Ectodermal cell (in vitro differentiated cells): Measurements from ENCODE around the gene KLHL25.

ENCODE experiments used
- H3K27ac ChIP-seq: 2 replicates; pipeline ENCODE4 v1.7.0; 2013; ENCODE audit warnings: mild to moderate bottlenecking, low read depth, low read length; ENCODE audit not compliant: insufficient read depth, poor library complexity, severe bottlenecking
- H3K27me3 ChIP-seq: 2 replicates; pipeline ENCODE4 v1.7.0; 2013; ENCODE audit warnings: mild to moderate bottlenecking, low read length; ENCODE audit not compliant: insufficient read depth, control insufficient read depth, poor library complexity, severe bottlenecking
- H3K36me3 ChIP-seq: one replicate; pipeline ENCODE4 v1.7.0; 2013; ENCODE audit warnings: low read length; ENCODE audit not compliant: control insufficient read depth, insufficient read depth
- H3K4me1 ChIP-seq: one replicate; pipeline ENCODE4 v1.7.0; 2013; ENCODE audit warnings: low read length; ENCODE audit not compliant: control insufficient read depth, insufficient read depth
- H3K4me3 ChIP-seq: 2 replicates; pipeline ENCODE4 v1.7.0; 2013; ENCODE audit warnings: low read depth, low read length, control low read depth; ENCODE audit not compliant: insufficient read depth
- H3K9me3 ChIP-seq: 2 replicates; pipeline ENCODE4 v1.7.0; 2013; ENCODE audit warnings: mild to moderate bottlenecking, low read length, moderate library complexity; ENCODE audit not compliant: control insufficient read depth
- WGBS, 2 experiments: methylation state at CpG; one replicate each; pipeline ENCODE4 v1.1.7; 2013; ENCODE audit warnings: missing lambda C conversion rate in 2 of 2; 5-methylcytosine and 5-hydroxymethylcytosine counted together

The KLHL25 gene

GRCh38 chr15:85759376-85759775, 35.3 kb downstream of the KLHL25 start:
- Histone ChIP-seq H3K4me1 (peaks cover 12% of the 10 kb centered on the region), H3K4me3 (no peak overlapping the region), H3K9me3 (no peaks in the 10 kb centered on the region), H3K36me3 (peaks cover 9% of the 10 kb centered on the region), H3K27ac (no peak overlapping the region), H3K27me3 (no peaks in the 10 kb centered on the region)
- WGBS, 2 experiments = 95% methylated on average over 13 of the region's 13 CpGs

GRCh38 chr15:85758655-85758978, 36.1 kb downstream of the KLHL25 start:
- 95 to 96% methylated on average over 21 of the region's 21 CpGs for WGBS, 2 experiments
- H3K4me3 ChIP-seq = no peak overlapping the region
- H3K9me3 ChIP-seq = no peaks in the 10 kb centered on the region
- H3K36me3 ChIP-seq = peaks cover 9% of the 10 kb centered on the region
- no peak overlapping the region for H3K27ac ChIP-seq
- no peaks in the 10 kb centered on the region for H3K27me3 ChIP-seq
- H3K4me1 ChIP-seq = peaks cover 8% of the 10 kb centered on the region

GRCh38 chr15:85757939-85758654, 36.6 kb downstream of the KLHL25 start:
- Histone ChIP-seq H3K4me3 (no peak overlapping the region), H3K9me3 (no peaks in the 10 kb centered on the region), H3K36me3 (peaks cover 9% of the 10 kb centered on the region), H3K27me3 (no peaks in the 10 kb centered on the region), H3K4me1 (peaks cover 8% of the 10 kb centered on the region), H3K27ac (no peak overlapping the region)
- WGBS, 2 experiments = 91 to 93% methylated on average over 17 of the region's 17 CpGs

- Histone ChIP-seq H3K27me3 (no peaks in the 10 kb centered on the region), H3K36me3 (peaks cover 9% of the 10 kb centered on the region), H3K27ac (no peak overlapping the region), H3K4me3 (no peak overlapping the region), H3K9me3 (no peaks in the 10 kb centered on the region), H3K4me1 (peaks cover 15% of the 10 kb centered on the region)
- WGBS, 2 experiments = 93 to 94% methylated on average over 12 to 13 of the region's 13 CpGs
Observed at GRCh38 chr15:85757073-85757938, 37.4 kb downstream of the KLHL25 start.

GRCh38 chr15:85756411-85757072, 38.2 kb downstream of the KLHL25 start:
- H3K4me3 ChIP-seq = no peak overlapping the region
- 95 to 96% methylated on average over 9 of the region's 9 CpGs for WGBS, 2 experiments
- H3K4me1 ChIP-seq = peaks cover 22% of the 10 kb centered on the region
- no peaks in the 10 kb centered on the region for H3K27me3 ChIP-seq
- H3K9me3 ChIP-seq = no peaks in the 10 kb centered on the region
- H3K27ac ChIP-seq = no peak overlapping the region
- peaks cover 9% of the 10 kb centered on the region for H3K36me3 ChIP-seq

GRCh38 chr15:85755942-85756341, 38.8 kb downstream of the KLHL25 start:
- Histone ChIP-seq H3K36me3 (peaks cover 9% of the 10 kb centered on the region), H3K27me3 (no peaks in the 10 kb centered on the region), H3K4me1 (peaks cover 28% of the 10 kb centered on the region), H3K9me3 (no peaks in the 10 kb centered on the region), H3K4me3 (no peak overlapping the region), H3K27ac (no peak overlapping the region)
- WGBS, 2 experiments = 94 to 95% methylated on average over 4 of the region's 4 CpGs

- Histone ChIP-seq H3K9me3 (no peaks in the 10 kb centered on the region), H3K27me3 (no peaks in the 10 kb centered on the region), H3K36me3 (peaks cover 9% of the 10 kb centered on the region), H3K4me3 (no peak overlapping the region), H3K27ac (no peak overlapping the region), H3K4me1 (peaks cover 29% of the 10 kb centered on the region)
- 95 to 96% methylated on average over 11 of the region's 11 CpGs for WGBS, 2 experiments
Observed at GRCh38 chr15:85755471-85755870, 39.3 kb downstream of the KLHL25 start.

GRCh38 chr15:85754989-85755388, 39.7 kb downstream of the KLHL25 start:
- H3K27ac ChIP-seq = no peak overlapping the region
- no peak overlapping the region for H3K4me3 ChIP-seq
- H3K4me1 ChIP-seq = peaks cover 34% of the 10 kb centered on the region
- peaks cover 9% of the 10 kb centered on the region for H3K36me3 ChIP-seq
- no peaks in the 10 kb centered on the region for H3K27me3 ChIP-seq
- 91 to 93% methylated on average over 6 to 7 of the region's 7 CpGs for WGBS, 2 experiments
- no peaks in the 10 kb centered on the region for H3K9me3 ChIP-seq

GRCh38 chr15:85753791-85754452, 40.8 kb downstream of the KLHL25 start:
- H3K9me3 ChIP-seq = no peaks in the 10 kb centered on the region
- H3K27me3 ChIP-seq = no peaks in the 10 kb centered on the region
- H3K27ac ChIP-seq = no peak overlapping the region
- 92 to 94% methylated on average over 10 of the region's 10 CpGs for WGBS, 2 experiments
- peaks cover 6% of the 10 kb centered on the region for H3K36me3 ChIP-seq
- no peak overlapping the region for H3K4me3 ChIP-seq
- peaks cover 43% of the 10 kb centered on the region for H3K4me1 ChIP-seq

- 96 to 100% methylated on average over 1 of the region's 1 CpG for WGBS, 2 experiments
- Histone ChIP-seq H3K27me3 (no peaks in the 10 kb centered on the region), H3K4me1 (peaks cover 50% of the 10 kb centered on the region), H3K36me3 (peaks cover 3% of the 10 kb centered on the region), H3K4me3 (no peak overlapping the region), H3K27ac (no peak overlapping the region), H3K9me3 (no peaks in the 10 kb centered on the region)
Observed at GRCh38 chr15:85753261-85753660, 41.5 kb downstream of the KLHL25 start.
